CD4-positive, CD25-positive, alpha-beta regulatory T cell (primary cell): ENCODE measurements around the gene RERE. TPM values are rescaled to one million over a fixed set of nuclear protein-coding genes. Genes with fewer than 3 reads are reported as not detected.

Experiments
- ATAC-seq, 2 donors: fragments of 150-1000 bp; cut with Tn5 transposase; one replicate each; pipeline ENCODE4 v1.10.0; 2021; ENCODE audit warnings: low read depth in 2 of 2, moderate number of reproducible peaks in 2 of 2, moderate library complexity in 1 of 2
- DNase-seq, 3 donors: peaks; one replicate each; pipeline versions ENCODE4 v3.0.0 to v3.0.0-alpha.2; 2012 to 2022; ENCODE audit warnings: mixed read lengths in 1 of 3
- H3K27ac ChIP-seq: one replicate; pipeline ENCODE4 v1.7.0; 2013; ENCODE audit warnings: mild to moderate bottlenecking, low read length; ENCODE audit not compliant: insufficient read depth, poor library complexity, severe bottlenecking
- H3K27me3 ChIP-seq: one replicate; pipeline ENCODE4 v1.7.0; 2013; ENCODE audit warnings: low read length; ENCODE audit not compliant: control insufficient read depth, insufficient read depth
- H3K36me3 ChIP-seq: one replicate; pipeline ENCODE4 v1.7.0; 2013; ENCODE audit warnings: mild to moderate bottlenecking, low read length, moderate library complexity; ENCODE audit not compliant: control insufficient read depth, insufficient read depth
- H3K4me1 ChIP-seq: 2 replicates; pipeline ENCODE4 v1.7.0; 2013; ENCODE audit warnings: mild to moderate bottlenecking, low read length; ENCODE audit not compliant: insufficient read depth, control insufficient read depth, poor library complexity, severe bottlenecking
- H3K4me3 ChIP-seq: one replicate; pipeline ENCODE4 v1.7.0; 2013; ENCODE audit warnings: low read depth, mild to moderate bottlenecking, low read length, moderate library complexity
- H3K9me3 ChIP-seq, 2 experiments: 1 replicate in 1 of 2; 2 replicates in 1 of 2; pipeline ENCODE4 v1.7.0; 2013; ENCODE audit warnings: low read length in 2 of 2, mild to moderate bottlenecking in 1 of 2, moderate library complexity in 1 of 2; ENCODE audit not compliant: control insufficient read depth in 2 of 2
- H3K27ac Mint-ChIP-seq, 3 donors: one replicate each; pipeline ENCODE4 v1.8.0; 2020 to 2022; ENCODE audit warnings: mild to moderate bottlenecking in 3 of 3, mixed read lengths in 3 of 3, moderate library complexity in 2 of 3
- H3K27me3 Mint-ChIP-seq: one replicate; pipeline ENCODE4 v1.8.0; 2022; ENCODE audit warnings: mild to moderate bottlenecking, mixed read lengths
- H3K36me3 Mint-ChIP-seq: one replicate; pipeline ENCODE4 v1.8.0; 2020; ENCODE audit warnings: mixed read lengths
- H3K4me1 Mint-ChIP-seq, 4 donors: one replicate each; pipeline ENCODE4 v1.8.0; 2020 to 2022; ENCODE audit warnings: mixed read lengths in 4 of 4, mild to moderate bottlenecking in 1 of 4
- H3K4me3 Mint-ChIP-seq, 4 donors: one replicate each; pipeline ENCODE4 v1.8.0; 2020 to 2022; ENCODE audit warnings: mild to moderate bottlenecking in 4 of 4, mixed read lengths in 4 of 4, moderate library complexity in 3 of 4
- H3K9me3 Mint-ChIP-seq, 7 donors: one replicate each; pipeline ENCODE4 v1.8.0; 2020 to 2022; ENCODE audit warnings: mixed read lengths in 7 of 7, mild to moderate bottlenecking in 3 of 7, moderate library complexity in 2 of 7
- polyA plus RNA-seq, 4 donors: library from polyadenylated mRNA; unstranded; fragments of 300-500 nt; fragmentation: Illumina TruSeq; gene quantifications; one replicate each; pipeline ENCODE4 v1.2.3, GENCODE V29; 2021
- total RNA-seq: library from RNA; stranded (reverse); gene quantifications from one replicate; pipeline ENCODE4 v1.2.3, GENCODE V29; 2022

The RERE gene
- total and polyA plus RNA-seq, 5 donors from 2014 or later = 3.1 to 127 (median 5.7) TPM

DNA sequence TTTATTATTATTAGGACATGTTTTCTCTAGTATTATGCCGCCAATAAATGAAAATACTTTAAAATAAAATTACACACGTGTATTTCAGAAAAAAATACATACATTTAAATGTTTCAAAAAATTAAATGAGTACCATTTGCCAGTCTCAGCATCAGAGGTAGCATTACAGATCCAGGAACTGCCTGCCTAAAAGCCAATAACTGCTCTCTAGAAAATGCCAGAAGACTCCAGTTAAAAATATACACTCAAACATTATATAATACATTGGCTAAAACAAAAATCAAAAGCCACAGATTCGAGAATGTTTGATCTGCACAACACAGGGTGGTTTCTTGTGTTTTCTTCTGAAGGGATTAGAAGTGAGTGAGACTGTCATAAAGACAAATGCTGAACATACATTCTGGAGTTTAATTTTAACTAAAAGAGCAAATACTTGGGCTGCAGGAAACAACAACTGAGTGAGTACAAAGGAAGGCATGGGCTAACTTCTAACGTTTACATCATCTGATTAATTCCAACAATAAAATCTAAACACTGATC is 105.5 kb downstream of the RERE start:
- no peak for ATAC-seq
- peak overlapping the region; percentile 57 for H3K4me3 ChIP-seq
- no peaks in the 10 kb centered on the region for H3K9me3 ChIP-seq
- Mint-ChIP-seq H3K4me1 (peaks cover 13 to 20% (median 18%) of the 10 kb centered on the region in 4 donors), H3K9me3 (peaks cover 0 to 3% (median 0%) of the 10 kb centered on the region in 7 donors), H3K27me3 (no peaks in the 10 kb centered on the region), H3K27ac (peak overlapping the region in 2 of 3 donors; percentile 2 to 41), H3K4me3 (peak overlapping the region in 3 of 4 donors; percentile 2 to 57 (median 3)), H3K36me3 (no peaks in the 10 kb centered on the region)
- no peaks in the 10 kb centered on the region for H3K36me3 ChIP-seq
- H3K4me1 ChIP-seq = peaks cover 16% of the 10 kb centered on the region
- no peaks in the 10 kb centered on the region for H3K27me3 ChIP-seq
- DNase-seq = peak in 1 of 3 donors; percentile 7
- no peak overlapping the region for H3K27ac ChIP-seq

DNA sequence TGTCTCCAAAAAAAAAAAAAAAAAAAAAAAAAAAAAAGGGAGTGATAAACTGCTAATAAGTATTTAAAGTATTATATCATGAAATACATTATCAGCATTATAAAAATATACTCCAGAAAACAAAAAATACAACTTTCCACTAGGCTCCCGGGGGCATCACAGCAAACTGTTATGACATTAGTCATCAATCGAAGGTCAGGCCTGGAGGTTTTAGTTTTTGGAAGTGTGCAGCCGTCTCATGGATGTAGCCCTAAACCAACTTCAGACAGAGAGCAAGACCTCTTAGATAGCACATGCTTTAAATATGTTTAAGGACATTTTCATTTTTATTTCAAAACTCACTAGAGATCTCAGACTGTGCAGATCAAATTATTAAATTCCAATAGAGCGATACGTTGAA is 106.3 kb downstream of the RERE start:
- Histone ChIP-seq H3K27ac (no peak overlapping the region), H3K4me3 (no peak overlapping the region), H3K4me1 (peaks cover 16% of the 10 kb centered on the region), H3K36me3 (no peaks in the 10 kb centered on the region), H3K9me3 (no peaks in the 10 kb centered on the region), H3K27me3 (no peaks in the 10 kb centered on the region)
- DNase-seq (no peak), ATAC-seq (no peak)
- Mint-ChIP-seq H3K27ac (no peak overlapping the region), H3K4me3 (no peak overlapping the region), H3K9me3 (peaks cover 0 to 3% (median 0%) of the 10 kb centered on the region in 7 donors), H3K27me3 (peaks cover 4% of the 10 kb centered on the region), H3K36me3 (no peaks in the 10 kb centered on the region), H3K4me1 (peaks cover 13 to 20% (median 19%) of the 10 kb centered on the region in 4 donors)

DNA sequence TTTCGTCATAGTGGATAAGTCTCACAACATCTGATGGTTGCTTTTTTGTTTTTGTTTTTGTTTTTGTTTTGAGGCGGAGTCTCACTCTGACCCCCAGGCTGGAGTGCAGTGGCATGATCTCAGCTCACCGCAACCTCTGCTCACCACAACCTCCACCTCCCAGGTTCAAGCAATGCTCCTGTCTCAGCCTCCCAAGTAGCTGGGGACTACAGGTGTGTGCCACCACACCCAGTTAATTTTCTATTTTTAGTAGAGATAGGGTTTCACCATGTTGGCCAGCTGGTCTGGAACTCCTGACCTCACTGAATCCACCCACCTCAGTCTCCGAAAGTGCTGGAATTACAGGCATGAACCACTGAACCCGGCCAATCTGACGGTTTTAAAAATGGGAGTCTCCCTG is 109.2 kb downstream of the RERE start:
- H3K4me1 ChIP-seq = peaks cover 22% of the 10 kb centered on the region
- no peak for ATAC-seq

DNA sequence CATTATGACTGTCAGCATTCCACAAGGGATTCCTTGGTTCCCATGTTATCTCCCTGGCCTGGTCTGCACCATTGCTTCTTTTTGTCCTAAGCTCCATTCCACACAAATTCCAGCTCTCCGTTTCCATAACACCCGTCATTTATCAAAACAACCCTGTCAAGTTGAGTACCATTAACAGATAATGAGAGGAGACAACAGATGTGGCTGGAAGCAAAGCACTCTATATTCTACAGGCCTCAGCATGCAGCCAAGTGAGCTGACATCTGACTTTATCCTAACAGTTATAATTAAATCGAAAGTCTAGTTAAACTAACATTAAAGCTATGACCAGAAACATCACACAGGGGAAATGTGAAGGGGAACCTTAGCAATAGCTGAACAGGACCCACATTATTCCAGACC is 110.4 kb downstream of the RERE start:
- peaks cover 20% of the 10 kb centered on the region for H3K4me1 ChIP-seq
- Mint-ChIP-seq H3K4me3 (peak overlapping the region in 1 of 4 donors; percentile 56), H3K4me1 (peaks cover 9 to 23% (median 21%) of the 10 kb centered on the region in 4 donors), H3K27me3 (peaks cover 35% of the 10 kb centered on the region), H3K9me3 (peaks cover 0 to 3% (median 0%) of the 10 kb centered on the region in 7 donors), H3K36me3 (no peaks in the 10 kb centered on the region), H3K27ac (no peak overlapping the region)
- no peaks in the 10 kb centered on the region for H3K9me3 ChIP-seq
- H3K27ac ChIP-seq = no peak overlapping the region
- no peaks in the 10 kb centered on the region for H3K36me3 ChIP-seq
- H3K27me3 ChIP-seq = peaks cover 23% of the 10 kb centered on the region
- no peak overlapping the region for H3K4me3 ChIP-seq
- ATAC-seq (no peak), DNase-seq (no peak)

More for the DNA sequence above, 109.2 kb downstream of the RERE start:
- H3K36me3 ChIP-seq = no peaks in the 10 kb centered on the region
- peaks cover 0 to 3% (median 0%) of the 10 kb centered on the region in 7 donors for H3K9me3 Mint-ChIP-seq
- H3K36me3 Mint-ChIP-seq = no peaks in the 10 kb centered on the region
- no peak overlapping the region for H3K4me3 Mint-ChIP-seq
- no peak for DNase-seq
- peaks cover 19 to 27% (median 26%) of the 10 kb centered on the region in 4 donors for H3K4me1 Mint-ChIP-seq
- peaks cover 20% of the 10 kb centered on the region for H3K27me3 ChIP-seq
- no peak overlapping the region for H3K27ac ChIP-seq
- no peaks in the 10 kb centered on the region for H3K9me3 ChIP-seq
- peaks cover 27% of the 10 kb centered on the region for H3K27me3 Mint-ChIP-seq
- H3K27ac Mint-ChIP-seq = no peak overlapping the region
- no peak overlapping the region for H3K4me3 ChIP-seq

DNA sequence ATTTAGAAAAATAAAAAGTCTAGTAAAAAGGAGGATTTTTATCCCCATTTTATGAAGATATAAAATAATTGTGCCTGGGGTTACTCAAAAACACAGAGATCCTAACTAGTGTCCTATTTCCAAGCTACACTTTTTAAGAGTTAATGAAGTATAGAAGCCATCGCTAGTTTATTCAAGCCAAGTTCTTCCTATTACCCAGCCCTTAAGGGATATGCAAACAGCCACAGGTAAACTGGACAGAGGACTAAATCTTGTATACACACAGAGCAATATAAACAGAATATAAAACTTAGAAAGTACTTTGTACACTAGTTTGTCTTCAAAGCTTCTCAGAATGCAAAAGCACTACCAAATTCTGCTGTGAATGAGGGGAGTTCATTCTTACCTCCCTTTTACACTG is 111.1 kb downstream of the RERE start:
- Histone ChIP-seq H3K27me3 (peaks cover 23% of the 10 kb centered on the region), H3K4me1 (peaks cover 25% of the 10 kb centered on the region), H3K9me3 (no peaks in the 10 kb centered on the region), H3K27ac (no peak overlapping the region), H3K4me3 (no peak overlapping the region), H3K36me3 (no peaks in the 10 kb centered on the region)
- Mint-ChIP-seq H3K4me1 (peaks cover 10 to 26% (median 25%) of the 10 kb centered on the region in 4 donors), H3K36me3 (no peaks in the 10 kb centered on the region), H3K27ac (peak overlapping the region in 1 of 3 donors; percentile 3), H3K4me3 (no peak overlapping the region), H3K9me3 (peaks cover 0 to 3% (median 0%) of the 10 kb centered on the region in 7 donors), H3K27me3 (peaks cover 41% of the 10 kb centered on the region)
- DNase-seq (no peak), ATAC-seq (no peak)

DNA sequence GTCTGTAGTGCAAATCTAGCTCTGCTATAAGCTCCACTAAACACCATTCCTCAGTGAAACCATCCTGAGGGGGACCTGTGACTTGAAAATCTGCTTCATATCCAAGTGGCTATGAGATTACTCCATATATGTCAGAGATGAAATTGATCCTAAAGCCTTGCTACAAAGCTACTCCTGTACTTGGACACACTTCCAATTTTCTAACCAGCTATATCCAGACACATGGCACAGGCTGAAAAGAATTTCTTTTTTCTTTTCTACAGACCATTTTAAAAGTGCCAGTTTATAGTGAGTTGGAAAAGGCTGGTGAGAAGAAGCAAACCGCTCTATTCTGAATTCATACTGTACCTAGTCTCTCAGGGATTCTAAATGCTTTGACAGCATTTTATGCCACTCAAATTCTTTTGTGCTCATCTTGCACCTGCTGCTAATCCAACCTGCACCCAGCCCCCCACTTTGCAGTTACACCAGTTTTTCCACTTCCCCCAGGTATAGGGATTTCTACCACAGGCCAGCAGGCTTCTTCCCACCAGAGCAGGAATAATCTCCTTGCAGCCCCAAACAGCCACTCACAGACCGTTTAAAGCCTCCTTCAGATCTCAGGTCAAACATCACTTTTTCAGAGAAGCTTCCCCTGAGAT is 112.5 kb downstream of the RERE start:
- Histone ChIP-seq H3K4me3 (no peak overlapping the region), H3K27ac (no peak overlapping the region), H3K27me3 (peaks cover 23% of the 10 kb centered on the region), H3K36me3 (no peaks in the 10 kb centered on the region), H3K9me3 (no peaks in the 10 kb centered on the region), H3K4me1 (peaks cover 33% of the 10 kb centered on the region)
- Mint-ChIP-seq H3K27ac (peak overlapping the region in 1 of 3 donors; percentile 79), H3K9me3 (peaks cover 0 to 3% (median 0%) of the 10 kb centered on the region in 7 donors), H3K27me3 (peaks cover 44% of the 10 kb centered on the region), H3K36me3 (no peaks in the 10 kb centered on the region), H3K4me1 (peaks cover 14 to 33% (median 32%) of the 10 kb centered on the region in 4 donors), H3K4me3 (peak overlapping the region in 1 of 4 donors; percentile 29)
- ATAC-seq (no peak), DNase-seq (no peak)

DNA sequence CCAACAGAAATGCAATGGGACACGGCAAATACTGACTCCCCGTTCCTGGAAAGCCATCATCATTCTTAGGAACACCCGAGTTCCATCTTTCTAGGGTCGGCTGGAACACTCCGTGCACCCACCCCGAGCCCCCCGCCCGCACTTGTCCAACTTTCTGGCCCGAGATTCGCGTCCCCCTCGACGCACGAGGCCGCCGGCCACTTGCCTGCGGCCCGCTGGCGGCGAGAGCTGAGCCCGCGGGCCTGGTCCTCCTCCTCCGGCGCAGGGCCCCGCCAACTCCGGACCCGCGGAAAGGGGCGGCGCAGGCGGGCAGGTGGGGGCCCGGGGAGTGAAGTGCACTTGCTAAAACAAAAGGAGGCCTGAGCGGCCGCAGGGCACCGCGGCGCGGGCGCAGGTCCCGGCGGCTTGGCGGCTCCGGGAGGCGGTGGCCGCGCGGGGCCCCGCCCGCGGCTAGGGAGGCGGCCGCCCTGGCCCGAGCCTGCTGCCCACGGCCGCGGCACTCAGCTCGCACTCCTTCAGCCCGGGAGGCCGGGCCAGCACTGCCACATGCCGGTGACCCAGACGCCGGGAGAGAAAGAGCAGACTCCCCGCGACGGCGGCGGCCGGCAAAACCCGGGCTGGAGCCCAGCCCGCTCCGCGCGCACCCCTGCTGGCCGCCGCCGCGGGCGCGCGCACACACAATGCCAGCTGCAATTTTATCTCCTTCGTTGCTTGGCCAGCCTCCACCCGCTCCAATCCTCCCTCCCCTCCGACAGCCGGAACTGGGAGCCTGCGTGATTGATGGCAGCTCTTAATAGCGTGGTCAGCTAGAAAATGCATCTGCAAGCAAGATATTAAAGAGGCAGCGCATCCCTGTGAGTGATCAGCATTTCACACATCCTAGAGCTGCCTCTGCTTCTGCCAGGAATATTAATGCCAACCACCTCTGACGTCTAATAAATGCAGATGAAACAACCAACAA is 114.3 kb downstream of the RERE start:
- Histone ChIP-seq H3K4me1 (peaks cover 33% of the 10 kb centered on the region), H3K36me3 (no peaks in the 10 kb centered on the region), H3K4me3 (peak overlapping the region; percentile 70), H3K27me3 (peaks cover 23% of the 10 kb centered on the region), H3K9me3 (no peaks in the 10 kb centered on the region), H3K27ac (no peak overlapping the region)
- Mint-ChIP-seq H3K4me1 (peaks cover 14 to 34% (median 33%) of the 10 kb centered on the region in 4 donors), H3K4me3 (peak overlapping the region; percentile 84 to 91 (median 86)), H3K9me3 (peaks cover 0 to 1% (median 0%) of the 10 kb centered on the region in 7 donors), H3K27ac (peak overlapping the region; percentile 53 to 84 (median 57)), H3K27me3 (peaks cover 44% of the 10 kb centered on the region), H3K36me3 (no peaks in the 10 kb centered on the region)
- DNase-seq = peak; percentile 39 to 71 (median 49)
- ATAC-seq = peak; percentile 15 to 20
